Liver (tissue), 9 donors: ENCODE results near the gene SMCO4. TPM values are rescaled to one million over a fixed set of nuclear protein-coding genes. Genes with fewer than 3 reads are reported as not detected.

Source experiments
- DNase-seq: peaks from one replicate; pipeline ENCODE4 v3.0.0-alpha.2; 2017; ENCODE audit warnings: low spot score
- H3K27ac ChIP-seq, 2 donors: one replicate each; pipeline ENCODE4 v1.7.0; 2013; ENCODE audit warnings: inconsistent platforms in 2 of 2, low read length in 2 of 2, control low read depth in 1 of 2, low read depth in 1 of 2, mild to moderate bottlenecking in 1 of 2
- H3K27me3 ChIP-seq, 4 donors: one replicate each; pipeline versions ENCODE4 v1.6.1 to v1.7.0; 2013; ENCODE audit warnings: low read length in 3 of 4, inconsistent platforms in 1 of 4, mild to moderate bottlenecking in 1 of 4, moderate library complexity in 1 of 4; ENCODE audit not compliant: control insufficient read depth in 4 of 4, insufficient read depth in 4 of 4
- H3K36me3 ChIP-seq, 4 donors: one replicate each; pipeline versions ENCODE4 v1.6.1 to v1.7.0; 2013; ENCODE audit warnings: low read length in 3 of 4, mild to moderate bottlenecking in 3 of 4, low read depth in 1 of 4, moderate library complexity in 1 of 4; ENCODE audit not compliant: control insufficient read depth in 4 of 4, insufficient read depth in 3 of 4
- H3K4me1 ChIP-seq, 4 donors: one replicate each; pipeline versions ENCODE4 v1.6.1 to v1.7.0; 2013; ENCODE audit warnings: low read length in 3 of 4, mild to moderate bottlenecking in 3 of 4, moderate library complexity in 1 of 4; ENCODE audit not compliant: control insufficient read depth in 4 of 4, insufficient read depth in 4 of 4
- H3K4me3 ChIP-seq, 3 donors: one replicate each; pipeline versions ENCODE4 v1.6.1 to v1.7.0; 2013; ENCODE audit warnings: low read length in 3 of 3, control low read depth in 1 of 3, low read depth in 1 of 3, mild to moderate bottlenecking in 1 of 3
- H3K9ac ChIP-seq, 2 donors: one replicate each; pipeline ENCODE4 v1.7.0; 2013; ENCODE audit warnings: low read length in 2 of 2, mild to moderate bottlenecking in 2 of 2, moderate library complexity in 2 of 2, control low read depth in 1 of 2, low read depth in 1 of 2
- H3K9me3 ChIP-seq, 4 donors: one replicate each; pipeline versions ENCODE4 v1.6.1 to v1.7.0; 2013; ENCODE audit warnings: low read length in 3 of 4; ENCODE audit not compliant: control insufficient read depth in 4 of 4
- EGR1 ChIP-seq, 2 donors: IDR thresholded peaks; 2 replicates each; pipeline ENCODE4 v1.6.1; 2016 to 2018; ENCODE audit warnings: antibody characterized with exemption in 2 of 2, low read depth in 2 of 2
- FOXA1 ChIP-seq: IDR thresholded peaks from 2 replicates; pipeline ENCODE4 v1.6.1; 2016; ENCODE audit warnings: antibody characterized with exemption
- FOXA2 ChIP-seq: IDR thresholded peaks from 2 replicates; pipeline ENCODE4 v1.6.1; 2016; ENCODE audit warnings: antibody characterized with exemption
- GABPA ChIP-seq, 2 donors: IDR thresholded peaks in 1 of 2; conservative IDR thresholded peaks in 1 of 2; 2 replicates each; pipeline ENCODE4 v1.6.1; 2016; ENCODE audit warnings: antibody characterized with exemption in 2 of 2, mild to moderate bottlenecking in 1 of 2, moderate library complexity in 1 of 2
- HNF4A ChIP-seq, 2 donors: conservative IDR thresholded peaks; 2 replicates each; pipeline ENCODE4 v1.6.1; 2016; ENCODE audit warnings: antibody characterized with exemption in 2 of 2, mild to moderate bottlenecking in 2 of 2
- HNF4G ChIP-seq: IDR thresholded peaks from 2 replicates; pipeline ENCODE4 v1.6.1; 2016; ENCODE audit warnings: antibody characterized with exemption
- JUND ChIP-seq, 2 donors: IDR thresholded peaks; 2 replicates each; pipeline ENCODE4 v1.6.1; 2016; ENCODE audit warnings: antibody characterized with exemption in 2 of 2
- RAD21 ChIP-seq, 2 donors: IDR thresholded peaks; 2 replicates each; pipeline ENCODE4 v1.6.1; 2016; ENCODE audit warnings: antibody characterized with exemption in 2 of 2, mild to moderate bottlenecking in 2 of 2
- RXRA ChIP-seq, 2 donors: IDR thresholded peaks; 2 replicates each; pipeline ENCODE4 v1.6.1; 2017 to 2018; ENCODE audit warnings: antibody characterized with exemption in 2 of 2, mild to moderate bottlenecking in 1 of 2
- SP1 ChIP-seq: IDR thresholded peaks from 2 replicates; pipeline ENCODE4 v1.6.1; 2018; ENCODE audit warnings: antibody characterized with exemption, mild to moderate bottlenecking
- TAF1 ChIP-seq: conservative IDR thresholded peaks from 2 replicates; pipeline ENCODE4 v1.6.1; 2016; ENCODE audit warnings: antibody characterized with exemption, mild to moderate bottlenecking
- YY1 ChIP-seq: IDR thresholded peaks from 2 replicates; pipeline ENCODE4 v1.6.1; 2016; ENCODE audit warnings: antibody characterized with exemption, mild to moderate bottlenecking
- WGBS: extraction: QIAGEN DNeasy Blood & Tissue Kit; methylation state at CpG from one replicate; pipeline ENCODE4 v1.1.7; 2013; 5-methylcytosine and 5-hydroxymethylcytosine counted together
- polyA plus RNA-seq, 2 donors: library from polyadenylated mRNA; stranded (reverse) in 1 of 2; unstranded in 1 of 2; fragments of 200-250 nt in 1 of 2; fragments of >200 nt in 1 of 2; fragmentation: Nextera tagmentation in 1 of 2; extraction: Ambion mirVana in 1 of 2; gene quantifications; one replicate each; pipeline versions ENCODE4 v1.2.1 to v1.2.3, GENCODE V29; 2013 to 2015
- total RNA-seq, 2 donors: library from RNA; depleted of rRNA; stranded (reverse); fragments of >200 nt; gene quantifications; one replicate each; pipeline ENCODE4 v1.2.3, GENCODE V29; 2014
- TF ChIP-seq, protein P1 (sequence below): IDR thresholded peaks from 2 replicates; pipeline ENCODE4 v1.6.1; 2016; ENCODE audit warnings: antibody characterized with exemption, mild to moderate bottlenecking
- TF ChIP-seq, protein P2 (sequence below): IDR thresholded peaks from 2 replicates; pipeline ENCODE4 v1.6.1; 2016; ENCODE audit warnings: antibody characterized with exemption
- TF ChIP-seq, protein P3 (sequence below): IDR thresholded peaks from 2 replicates; pipeline ENCODE4 v1.6.1; 2016; ENCODE audit warnings: antibody characterized with exemption
- donor health status: healthy.
- donor health status: healthy.
- donor health status: healthy.
- donor health status: healthy.
- donor health status: healthy.

SMCO4 gene
- total and polyA plus RNA-seq, 4 donors: 21.2 to 98.8 (median 47.9) TPM

GRCh38 chr11:93545566-93545965 is 2.4 kb upstream of the SMCO4 start:
- WGBS: 54% methylated on average over 2 of the region's 2 CpGs
- H3K4me1 ChIP-seq: peaks cover 3 to 20% (median 4%) of the 10 kb centered on the region in 4 donors
- no peak overlapping the region for H3K4me3 ChIP-seq
- H3K27me3 ChIP-seq: no peaks in the 10 kb centered on the region
- no peak overlapping the region for H3K9ac ChIP-seq
- no peak for DNase-seq
- H3K27ac ChIP-seq: no peak overlapping the region
- no peak for TF ChIP-seq YY1
- no peak for TF ChIP-seq HNF4A (conservative IDR thresholded peaks at IDR 0.05)
- no peak for TF ChIP-seq GABPA (IDR thresholded peaks at IDR 0.05 in 1 of 2, conservative IDR thresholded peaks at IDR 0.05 in 1 of 2)
- no peak for TF ChIP-seq EGR1 (IDR thresholded peaks at IDR 0.05; ENCODE audit: low read depth in 2 of 2)
- H3K9me3 ChIP-seq: no peaks in the 10 kb centered on the region
- no peaks in the 10 kb centered on the region for H3K36me3 ChIP-seq

GRCh38 chr11:93542811-93543229 is 371 bp downstream of the SMCO4 start:
- H3K4me1 ChIP-seq: peaks cover 3 to 32% (median 11%) of the 10 kb centered on the region in 4 donors
- peak overlapping the region; percentile 59 to 88 (median 63) for H3K4me3 ChIP-seq
- peak overlapping the region; percentile 90 to 93 for H3K27ac ChIP-seq
- H3K9ac ChIP-seq: peak overlapping the region; percentile 52 to 83
- no peaks in the 10 kb centered on the region for H3K36me3 ChIP-seq
- 1% methylated on average over 59 of the region's 59 CpGs for WGBS
- no peaks in the 10 kb centered on the region for H3K9me3 ChIP-seq
- peak; percentile 44 for DNase-seq
- TF ChIP-seq FOXA1: no peak
- TF ChIP-seq TAF1: no peak
- TF ChIP-seq RAD21 (IDR thresholded peaks at IDR 0.05): no peak
- TF ChIP-seq, protein P1, sequence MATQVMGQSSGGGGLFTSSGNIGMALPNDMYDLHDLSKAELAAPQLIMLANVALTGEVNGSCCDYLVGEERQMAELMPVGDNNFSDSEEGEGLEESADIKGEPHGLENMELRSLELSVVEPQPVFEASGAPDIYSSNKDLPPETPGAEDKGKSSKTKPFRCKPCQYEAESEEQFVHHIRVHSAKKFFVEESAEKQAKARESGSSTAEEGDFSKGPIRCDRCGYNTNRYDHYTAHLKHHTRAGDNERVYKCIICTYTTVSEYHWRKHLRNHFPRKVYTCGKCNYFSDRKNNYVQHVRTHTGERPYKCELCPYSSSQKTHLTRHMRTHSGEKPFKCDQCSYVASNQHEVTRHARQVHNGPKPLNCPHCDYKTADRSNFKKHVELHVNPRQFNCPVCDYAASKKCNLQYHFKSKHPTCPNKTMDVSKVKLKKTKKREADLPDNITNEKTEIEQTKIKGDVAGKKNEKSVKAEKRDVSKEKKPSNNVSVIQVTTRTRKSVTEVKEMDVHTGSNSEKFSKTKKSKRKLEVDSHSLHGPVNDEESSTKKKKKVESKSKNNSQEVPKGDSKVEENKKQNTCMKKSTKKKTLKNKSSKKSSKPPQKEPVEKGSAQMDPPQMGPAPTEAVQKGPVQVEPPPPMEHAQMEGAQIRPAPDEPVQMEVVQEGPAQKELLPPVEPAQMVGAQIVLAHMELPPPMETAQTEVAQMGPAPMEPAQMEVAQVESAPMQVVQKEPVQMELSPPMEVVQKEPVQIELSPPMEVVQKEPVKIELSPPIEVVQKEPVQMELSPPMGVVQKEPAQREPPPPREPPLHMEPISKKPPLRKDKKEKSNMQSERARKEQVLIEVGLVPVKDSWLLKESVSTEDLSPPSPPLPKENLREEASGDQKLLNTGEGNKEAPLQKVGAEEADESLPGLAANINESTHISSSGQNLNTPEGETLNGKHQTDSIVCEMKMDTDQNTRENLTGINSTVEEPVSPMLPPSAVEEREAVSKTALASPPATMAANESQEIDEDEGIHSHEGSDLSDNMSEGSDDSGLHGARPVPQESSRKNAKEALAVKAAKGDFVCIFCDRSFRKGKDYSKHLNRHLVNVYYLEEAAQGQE: no peak
- no peak for TF ChIP-seq YY1
- TF ChIP-seq HNF4G: no peak
- TF ChIP-seq, protein P2, sequence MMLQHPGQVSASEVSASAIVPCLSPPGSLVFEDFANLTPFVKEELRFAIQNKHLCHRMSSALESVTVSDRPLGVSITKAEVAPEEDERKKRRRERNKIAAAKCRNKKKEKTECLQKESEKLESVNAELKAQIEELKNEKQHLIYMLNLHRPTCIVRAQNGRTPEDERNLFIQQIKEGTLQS: no peak
- no peak for TF ChIP-seq SP1
- no peaks in the 10 kb centered on the region for H3K27me3 ChIP-seq

DNA sequence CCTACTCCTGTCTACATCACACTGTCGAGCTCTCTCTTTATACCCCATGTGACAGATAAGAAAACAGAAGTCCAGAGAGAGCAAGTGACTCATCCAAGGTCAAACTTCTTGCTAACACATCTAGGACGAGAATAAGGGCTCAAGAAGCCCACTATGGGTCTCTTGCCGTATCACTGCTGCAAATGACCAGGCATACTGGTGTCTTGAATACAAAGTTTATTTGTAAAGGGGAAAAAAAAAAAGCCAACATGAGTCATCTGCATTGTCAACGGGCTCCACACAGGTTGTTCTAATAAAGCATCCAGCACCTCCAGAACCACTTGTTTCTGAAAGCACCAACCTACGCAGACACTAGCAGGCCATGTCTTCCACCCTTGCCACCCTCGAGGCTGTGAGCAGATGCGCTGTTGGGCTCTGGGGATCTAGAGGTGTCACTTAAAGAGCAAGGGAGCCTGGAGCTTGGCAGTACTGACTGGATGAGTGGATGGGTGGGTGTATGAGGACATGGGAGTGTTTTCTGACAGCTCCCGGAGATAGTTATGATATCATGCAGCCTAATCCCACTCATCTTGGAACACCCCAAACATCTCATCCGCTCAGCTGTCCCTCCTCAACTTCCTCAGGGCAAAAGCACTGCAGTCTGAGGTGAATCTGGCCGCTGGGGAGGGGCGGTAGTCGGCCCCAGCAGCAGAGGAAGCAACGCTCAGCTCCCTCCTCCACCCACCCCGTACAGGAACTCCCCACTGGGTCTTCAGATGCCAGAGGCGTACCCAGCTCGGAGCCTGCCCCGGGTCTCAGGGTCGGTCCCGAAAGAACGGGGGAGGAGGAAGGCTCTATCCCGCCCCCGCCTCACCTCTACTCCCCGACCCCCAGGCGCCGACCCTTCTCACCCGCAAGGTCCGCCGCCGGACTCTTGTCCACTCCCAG is 1.0 kb downstream of the SMCO4 start:
- Histone ChIP-seq H3K4me3 (peak overlapping the region; percentile 59 to 88 (median 63)), H3K27me3 (no peaks in the 10 kb centered on the region), H3K27ac (peak overlapping the region; percentile 90 to 93), H3K9me3 (no peaks in the 10 kb centered on the region), H3K4me1 (peaks cover 3 to 39% (median 13%) of the 10 kb centered on the region in 4 donors), H3K36me3 (no peaks in the 10 kb centered on the region), H3K9ac (peak overlapping the region; percentile 52 to 83)
- peak; percentile 40 for DNase-seq
- WGBS: 9% methylated on average over 29 of the region's 29 CpGs
- TF ChIP-seq TAF1 (peak; percentile 44), YY1 (peak; percentile 41), HNF4A (conservative IDR thresholded peaks at IDR 0.05) (peak; percentile 5 to 17), FOXA2 (no peak), RAD21 (IDR thresholded peaks at IDR 0.05) (peak in 1 of 2 donors; percentile 6), HNF4G (no peak), SP1 (no peak), FOXA1 (no peak), JUND (IDR thresholded peaks at IDR 0.05) (peak; percentile 94 to 95), GABPA (IDR thresholded peaks at IDR 0.05 in 1 of 2, conservative IDR thresholded peaks at IDR 0.05 in 1 of 2) (no peak), RXRA (IDR thresholded peaks at IDR 0.05) (no peak)
- TF ChIP-seq, protein P1: peak; percentile 20
- TF ChIP-seq, protein P2: peak; percentile 70
- TF ChIP-seq, protein P3, sequence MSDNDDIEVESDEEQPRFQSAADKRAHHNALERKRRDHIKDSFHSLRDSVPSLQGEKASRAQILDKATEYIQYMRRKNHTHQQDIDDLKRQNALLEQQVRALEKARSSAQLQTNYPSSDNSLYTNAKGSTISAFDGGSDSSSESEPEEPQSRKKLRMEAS: no peak
